H1 (cell line): ENCODE measurements around the gene ADCY6. TPM values are rescaled to one million over a fixed set of nuclear protein-coding genes. Genes with fewer than 3 reads are reported as not detected.

ENCODE experiments used
- CBX5 ChIP-seq: fragments of 300-800, 300-1000 bp; sonication (generic); IDR thresholded peaks from 2 replicates; pipeline ENCODE4 v1.7.1; 2016; ENCODE audit warnings: antibody characterized with exemption, low read length, low read depth
- CREB1 ChIP-seq: IDR thresholded peaks from 2 replicates; pipeline ENCODE4 v1.6.1; 2012; ENCODE audit warnings: inconsistent platforms
- EGR1 ChIP-seq: IDR thresholded peaks from 2 replicates; pipeline ENCODE4 v1.6.1; 2011; ENCODE audit warnings: low read depth, low read length, borderline replicate concordance
- HDAC6 ChIP-seq: IDR thresholded peaks from one replicate; pipeline ENCODE4 v1.7.1; 2012; ENCODE audit warnings: low read depth, mild to moderate bottlenecking, inconsistent platforms, low read length, moderate library complexity
- TAF7 ChIP-seq: optimal IDR thresholded peaks from 2 replicates; pipeline ENCODE3; 2011; ENCODE audit warnings: low read depth, mild to moderate bottlenecking, inconsistent platforms, low read length, moderate library complexity, borderline replicate concordance
- polyA plus RNA-seq, 7 experiments: library from polyadenylated mRNA; depleted of rRNA in 3 of 7; stranded (reverse) in 5 of 7; unstranded in 2 of 7; fragments of >200 nt in 5 of 7; fragments of 200-250 nt in 2 of 7; gene quantifications; 1 replicate in 5 of 7; 2 replicates in 1 of 7; 4 replicates in 1 of 7; pipeline versions ENCODE4 v1.2.1 to v1.2.3, GENCODE V29; 2011 to 2013; ENCODE audit warnings: missing spikeins in 2 of 7, mixed read lengths in 2 of 7
- total RNA-seq: library from RNA; stranded (reverse); fragmentation: NEBNext Ultra II Directional; extraction: Animal tissue kit (Norgen Biotek cat#: 25700); gene quantifications from 2 replicates; pipeline ENCODE4 v1.2.1, GENCODE V29; 2021
- TF ChIP-seq, protein P1 (sequence below): fragments of 300-600 bp; sonication (generic); IDR thresholded peaks from 2 replicates; pipeline ENCODE4 v1.7.1; 2012; ENCODE audit warnings: low read length, moderate library complexity, mild to moderate bottlenecking, inconsistent platforms; ENCODE audit not compliant: insufficient replicate concordance
- TF ChIP-seq, protein P2 (sequence below), 3 experiments: IDR thresholded peaks; 1 replicate in 2 of 3; 2 replicates in 1 of 3; pipeline versions ENCODE4 v1.5.1 to v1.6.1; 2011; ENCODE audit warnings: low read length in 3 of 3, mild to moderate bottlenecking in 3 of 3, inconsistent platforms in 2 of 3, low read depth in 1 of 3, moderate library complexity in 1 of 3; ENCODE audit not compliant: insufficient read depth in 1 of 3; ENCODE audit errors: control extremely low read depth in 1 of 3

The ADCY6 gene
- total and polyA plus RNA-seq, 2 of the 8 experiments (the other 6 are each of a cell fraction or from before 2014, with no cell fraction given), result 11.7 to 17.5 TPM

DNA sequence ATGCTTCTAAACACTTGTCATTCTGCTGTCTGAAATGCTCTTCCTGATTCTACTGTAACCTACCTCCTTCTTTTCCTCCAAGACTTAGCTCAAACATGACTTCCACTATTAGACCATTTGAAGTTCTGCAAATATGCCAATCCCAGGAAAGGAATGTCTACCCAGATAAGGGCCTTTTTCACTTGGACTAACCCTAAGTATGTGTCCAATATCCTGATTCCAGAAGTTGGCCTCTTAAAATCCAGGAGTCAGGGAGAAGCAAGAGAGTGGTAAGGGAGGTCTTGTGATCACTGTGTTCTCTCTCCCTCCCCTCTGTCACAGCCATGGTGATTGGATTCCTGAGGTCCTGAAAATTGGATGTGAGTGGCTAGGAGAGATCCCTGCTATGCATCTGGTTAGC lies 30.2 kb downstream of the ADCY6 start (continued):
- TF ChIP-seq, protein P1, sequence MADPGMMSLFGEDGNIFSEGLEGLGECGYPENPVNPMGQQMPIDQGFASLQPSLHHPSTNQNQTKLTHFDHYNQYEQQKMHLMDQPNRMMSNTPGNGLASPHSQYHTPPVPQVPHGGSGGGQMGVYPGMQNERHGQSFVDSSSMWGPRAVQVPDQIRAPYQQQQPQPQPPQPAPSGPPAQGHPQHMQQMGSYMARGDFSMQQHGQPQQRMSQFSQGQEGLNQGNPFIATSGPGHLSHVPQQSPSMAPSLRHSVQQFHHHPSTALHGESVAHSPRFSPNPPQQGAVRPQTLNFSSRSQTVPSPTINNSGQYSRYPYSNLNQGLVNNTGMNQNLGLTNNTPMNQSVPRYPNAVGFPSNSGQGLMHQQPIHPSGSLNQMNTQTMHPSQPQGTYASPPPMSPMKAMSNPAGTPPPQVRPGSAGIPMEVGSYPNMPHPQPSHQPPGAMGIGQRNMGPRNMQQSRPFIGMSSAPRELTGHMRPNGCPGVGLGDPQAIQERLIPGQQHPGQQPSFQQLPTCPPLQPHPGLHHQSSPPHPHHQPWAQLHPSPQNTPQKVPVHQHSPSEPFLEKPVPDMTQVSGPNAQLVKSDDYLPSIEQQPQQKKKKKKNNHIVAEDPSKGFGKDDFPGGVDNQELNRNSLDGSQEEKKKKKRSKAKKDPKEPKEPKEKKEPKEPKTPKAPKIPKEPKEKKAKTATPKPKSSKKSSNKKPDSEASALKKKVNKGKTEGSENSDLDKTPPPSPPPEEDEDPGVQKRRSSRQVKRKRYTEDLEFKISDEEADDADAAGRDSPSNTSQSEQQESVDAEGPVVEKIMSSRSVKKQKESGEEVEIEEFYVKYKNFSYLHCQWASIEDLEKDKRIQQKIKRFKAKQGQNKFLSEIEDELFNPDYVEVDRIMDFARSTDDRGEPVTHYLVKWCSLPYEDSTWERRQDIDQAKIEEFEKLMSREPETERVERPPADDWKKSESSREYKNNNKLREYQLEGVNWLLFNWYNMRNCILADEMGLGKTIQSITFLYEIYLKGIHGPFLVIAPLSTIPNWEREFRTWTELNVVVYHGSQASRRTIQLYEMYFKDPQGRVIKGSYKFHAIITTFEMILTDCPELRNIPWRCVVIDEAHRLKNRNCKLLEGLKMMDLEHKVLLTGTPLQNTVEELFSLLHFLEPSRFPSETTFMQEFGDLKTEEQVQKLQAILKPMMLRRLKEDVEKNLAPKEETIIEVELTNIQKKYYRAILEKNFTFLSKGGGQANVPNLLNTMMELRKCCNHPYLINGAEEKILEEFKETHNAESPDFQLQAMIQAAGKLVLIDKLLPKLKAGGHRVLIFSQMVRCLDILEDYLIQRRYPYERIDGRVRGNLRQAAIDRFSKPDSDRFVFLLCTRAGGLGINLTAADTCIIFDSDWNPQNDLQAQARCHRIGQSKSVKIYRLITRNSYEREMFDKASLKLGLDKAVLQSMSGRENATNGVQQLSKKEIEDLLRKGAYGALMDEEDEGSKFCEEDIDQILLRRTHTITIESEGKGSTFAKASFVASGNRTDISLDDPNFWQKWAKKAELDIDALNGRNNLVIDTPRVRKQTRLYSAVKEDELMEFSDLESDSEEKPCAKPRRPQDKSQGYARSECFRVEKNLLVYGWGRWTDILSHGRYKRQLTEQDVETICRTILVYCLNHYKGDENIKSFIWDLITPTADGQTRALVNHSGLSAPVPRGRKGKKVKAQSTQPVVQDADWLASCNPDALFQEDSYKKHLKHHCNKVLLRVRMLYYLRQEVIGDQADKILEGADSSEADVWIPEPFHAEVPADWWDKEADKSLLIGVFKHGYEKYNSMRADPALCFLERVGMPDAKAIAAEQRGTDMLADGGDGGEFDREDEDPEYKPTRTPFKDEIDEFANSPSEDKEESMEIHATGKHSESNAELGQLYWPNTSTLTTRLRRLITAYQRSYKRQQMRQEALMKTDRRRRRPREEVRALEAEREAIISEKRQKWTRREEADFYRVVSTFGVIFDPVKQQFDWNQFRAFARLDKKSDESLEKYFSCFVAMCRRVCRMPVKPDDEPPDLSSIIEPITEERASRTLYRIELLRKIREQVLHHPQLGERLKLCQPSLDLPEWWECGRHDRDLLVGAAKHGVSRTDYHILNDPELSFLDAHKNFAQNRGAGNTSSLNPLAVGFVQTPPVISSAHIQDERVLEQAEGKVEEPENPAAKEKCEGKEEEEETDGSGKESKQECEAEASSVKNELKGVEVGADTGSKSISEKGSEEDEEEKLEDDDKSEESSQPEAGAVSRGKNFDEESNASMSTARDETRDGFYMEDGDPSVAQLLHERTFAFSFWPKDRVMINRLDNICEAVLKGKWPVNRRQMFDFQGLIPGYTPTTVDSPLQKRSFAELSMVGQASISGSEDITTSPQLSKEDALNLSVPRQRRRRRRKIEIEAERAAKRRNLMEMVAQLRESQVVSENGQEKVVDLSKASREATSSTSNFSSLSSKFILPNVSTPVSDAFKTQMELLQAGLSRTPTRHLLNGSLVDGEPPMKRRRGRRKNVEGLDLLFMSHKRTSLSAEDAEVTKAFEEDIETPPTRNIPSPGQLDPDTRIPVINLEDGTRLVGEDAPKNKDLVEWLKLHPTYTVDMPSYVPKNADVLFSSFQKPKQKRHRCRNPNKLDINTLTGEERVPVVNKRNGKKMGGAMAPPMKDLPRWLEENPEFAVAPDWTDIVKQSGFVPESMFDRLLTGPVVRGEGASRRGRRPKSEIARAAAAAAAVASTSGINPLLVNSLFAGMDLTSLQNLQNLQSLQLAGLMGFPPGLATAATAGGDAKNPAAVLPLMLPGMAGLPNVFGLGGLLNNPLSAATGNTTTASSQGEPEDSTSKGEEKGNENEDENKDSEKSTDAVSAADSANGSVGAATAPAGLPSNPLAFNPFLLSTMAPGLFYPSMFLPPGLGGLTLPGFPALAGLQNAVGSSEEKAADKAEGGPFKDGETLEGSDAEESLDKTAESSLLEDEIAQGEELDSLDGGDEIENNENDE, result no peak
- TF ChIP-seq, protein P2, sequence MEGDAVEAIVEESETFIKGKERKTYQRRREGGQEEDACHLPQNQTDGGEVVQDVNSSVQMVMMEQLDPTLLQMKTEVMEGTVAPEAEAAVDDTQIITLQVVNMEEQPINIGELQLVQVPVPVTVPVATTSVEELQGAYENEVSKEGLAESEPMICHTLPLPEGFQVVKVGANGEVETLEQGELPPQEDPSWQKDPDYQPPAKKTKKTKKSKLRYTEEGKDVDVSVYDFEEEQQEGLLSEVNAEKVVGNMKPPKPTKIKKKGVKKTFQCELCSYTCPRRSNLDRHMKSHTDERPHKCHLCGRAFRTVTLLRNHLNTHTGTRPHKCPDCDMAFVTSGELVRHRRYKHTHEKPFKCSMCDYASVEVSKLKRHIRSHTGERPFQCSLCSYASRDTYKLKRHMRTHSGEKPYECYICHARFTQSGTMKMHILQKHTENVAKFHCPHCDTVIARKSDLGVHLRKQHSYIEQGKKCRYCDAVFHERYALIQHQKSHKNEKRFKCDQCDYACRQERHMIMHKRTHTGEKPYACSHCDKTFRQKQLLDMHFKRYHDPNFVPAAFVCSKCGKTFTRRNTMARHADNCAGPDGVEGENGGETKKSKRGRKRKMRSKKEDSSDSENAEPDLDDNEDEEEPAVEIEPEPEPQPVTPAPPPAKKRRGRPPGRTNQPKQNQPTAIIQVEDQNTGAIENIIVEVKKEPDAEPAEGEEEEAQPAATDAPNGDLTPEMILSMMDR (IDR thresholded peaks at IDR 0.05; ENCODE audit: control extremely low read depth in 1 of 3, insufficient read depth in 1 of 3, low read depth in 1 of 3, low read length in 3 of 3), result no peak
- TF ChIP-seq CBX5, result no peak
- no peak for TF ChIP-seq CREB1
- no peak for TF ChIP-seq TAF7
- TF ChIP-seq EGR1, result no peak
- no peak for TF ChIP-seq HDAC6
